Colonic mucosa (tissue), 4 donors: ENCODE measurements around the gene INAVA. TPM values are rescaled to one million over a fixed set of nuclear protein-coding genes. Genes with fewer than 3 reads are reported as not detected.

Source experiments
- DNase-seq: peaks from one replicate; pipeline ENCODE4 v3.0.0-alpha.2; 2020
- H3K27ac ChIP-seq: fragments of 200-600 bp; one replicate; pipeline ENCODE4 v1.8.0; 2021
- H3K27me3 ChIP-seq: fragments of 200-600 bp; one replicate; pipeline ENCODE4 v1.8.0; 2021
- H3K36me3 ChIP-seq: fragments of 200-600 bp; one replicate; pipeline ENCODE4 v1.8.0; 2021
- H3K4me1 ChIP-seq: fragments of 200-600 bp; one replicate; pipeline ENCODE4 v1.8.0; 2021; ENCODE audit warnings: mild to moderate bottlenecking
- H3K4me3 ChIP-seq: fragments of 200-600 bp; one replicate; pipeline ENCODE4 v1.8.0; 2021
- H3K9ac ChIP-seq, 2 donors: one replicate each; pipeline ENCODE4 v1.7.0; 2013; ENCODE audit warnings: control low read depth in 2 of 2, low read depth in 2 of 2, low read length in 2 of 2
- H3K9me3 ChIP-seq: fragments of 200-600 bp; one replicate; pipeline ENCODE4 v1.8.0; 2021
- intact Hi-C: fragments of 100-400 bp; cut with DNase I; formaldehyde crosslinking; loops from one replicate; pipeline ENCODE4 v1.14.1; 2022
- total RNA-seq, 2 donors: library from RNA; stranded (reverse); fragmentation: NEBNext Ultra II Directional in 1 of 2; extraction: Animal tissue kit (Norgen Biotek cat#: 25700) in 1 of 2; gene quantifications; one replicate each; pipeline ENCODE4 v1.2.1, GENCODE V29; 2021
- TF ChIP-seq, protein P1 (sequence below): fragments of 200-600 bp; IDR thresholded peaks from one replicate; pipeline ENCODE4 v1.8.0; 2022; ENCODE audit warnings: antibody characterized with exemption, mild to moderate bottlenecking
- donor health status: healthy.
- donor health status: DM: no; HTN: no; CAD: no.
- donor health status: DM: no; HTN: no; CAD: no.

The INAVA gene
- total RNA-seq, 2 donors from 2014 or later: 127 to 167 TPM

DNA sequence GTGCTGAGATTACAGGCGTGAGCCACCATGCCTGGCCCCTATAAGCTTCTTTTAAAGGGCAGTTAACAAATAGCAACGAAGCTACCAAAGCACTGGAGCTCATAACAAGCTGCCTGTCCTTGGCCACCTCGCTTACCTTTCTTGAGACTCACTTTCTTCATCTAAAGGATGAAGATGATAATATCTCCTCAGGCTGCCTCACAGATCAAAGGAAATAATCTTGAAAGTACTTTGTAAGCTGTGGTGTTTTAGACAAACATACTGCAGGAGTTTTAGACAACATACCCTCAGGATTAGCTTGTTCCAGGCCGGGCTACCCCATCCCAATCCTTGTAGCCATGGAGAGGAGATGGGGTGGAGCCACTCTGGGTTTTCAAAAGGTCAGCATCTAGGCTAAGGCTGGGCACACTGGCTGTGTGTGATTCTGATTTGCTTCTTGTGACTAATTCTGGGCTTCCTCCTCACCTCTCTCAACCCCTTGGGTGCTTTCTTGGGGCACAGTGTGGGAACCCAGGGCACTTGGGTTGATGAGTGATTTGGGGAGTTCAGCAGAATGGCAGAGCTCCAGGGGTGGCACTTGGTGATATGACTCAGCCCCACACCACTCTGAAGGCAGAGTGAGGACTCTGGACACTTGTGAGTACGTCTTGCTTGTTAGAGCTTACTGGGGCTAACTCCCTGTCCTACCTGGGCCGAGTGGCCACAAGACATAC, 16.7 kb upstream of the INAVA start:
- Histone ChIP-seq H3K9ac (no peak overlapping the region), H3K27ac (no peak overlapping the region), H3K36me3 (no peaks in the 10 kb centered on the region), H3K9me3 (no peaks in the 10 kb centered on the region), H3K27me3 (peaks cover 20% of the 10 kb centered on the region), H3K4me1 (peaks cover 6% of the 10 kb centered on the region), H3K4me3 (no peak overlapping the region)
- intact Hi-C loops: no loop called here
- TF ChIP-seq, protein P1, sequence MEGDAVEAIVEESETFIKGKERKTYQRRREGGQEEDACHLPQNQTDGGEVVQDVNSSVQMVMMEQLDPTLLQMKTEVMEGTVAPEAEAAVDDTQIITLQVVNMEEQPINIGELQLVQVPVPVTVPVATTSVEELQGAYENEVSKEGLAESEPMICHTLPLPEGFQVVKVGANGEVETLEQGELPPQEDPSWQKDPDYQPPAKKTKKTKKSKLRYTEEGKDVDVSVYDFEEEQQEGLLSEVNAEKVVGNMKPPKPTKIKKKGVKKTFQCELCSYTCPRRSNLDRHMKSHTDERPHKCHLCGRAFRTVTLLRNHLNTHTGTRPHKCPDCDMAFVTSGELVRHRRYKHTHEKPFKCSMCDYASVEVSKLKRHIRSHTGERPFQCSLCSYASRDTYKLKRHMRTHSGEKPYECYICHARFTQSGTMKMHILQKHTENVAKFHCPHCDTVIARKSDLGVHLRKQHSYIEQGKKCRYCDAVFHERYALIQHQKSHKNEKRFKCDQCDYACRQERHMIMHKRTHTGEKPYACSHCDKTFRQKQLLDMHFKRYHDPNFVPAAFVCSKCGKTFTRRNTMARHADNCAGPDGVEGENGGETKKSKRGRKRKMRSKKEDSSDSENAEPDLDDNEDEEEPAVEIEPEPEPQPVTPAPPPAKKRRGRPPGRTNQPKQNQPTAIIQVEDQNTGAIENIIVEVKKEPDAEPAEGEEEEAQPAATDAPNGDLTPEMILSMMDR: no peak
- no peak for DNase-seq

DNA sequence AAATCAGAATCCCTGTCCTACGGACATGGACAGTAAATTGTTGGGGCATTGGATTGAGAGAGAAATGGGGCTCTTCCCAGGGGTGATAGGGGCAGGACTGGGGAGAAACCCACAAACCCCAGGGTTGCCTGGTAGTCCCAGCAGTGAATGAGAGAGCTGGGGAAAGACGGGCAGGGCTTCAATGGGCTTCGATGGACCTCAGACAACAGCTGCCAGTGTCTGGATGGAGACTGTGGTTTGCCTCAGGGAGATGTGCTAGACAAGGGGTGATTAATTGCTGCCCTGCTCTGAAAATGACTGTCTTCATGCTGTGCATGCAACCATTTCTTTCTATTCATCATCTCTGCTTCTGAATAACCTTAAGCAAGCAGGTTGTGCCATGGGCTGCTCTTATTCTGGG, 14.5 kb upstream of the INAVA start:
- H3K4me3 ChIP-seq: no peak overlapping the region
- TF ChIP-seq, protein P1: no peak
- H3K9me3 ChIP-seq: no peaks in the 10 kb centered on the region
- H3K36me3 ChIP-seq: no peaks in the 10 kb centered on the region
- DNase-seq: no peak
- intact Hi-C loops: loop anchor here (10.0 kb wide), 1 partner anchor 165 kb away; no protein-coding TSS in a partner anchor
- no peaks in the 10 kb centered on the region for H3K4me1 ChIP-seq
- no peak overlapping the region for H3K27ac ChIP-seq
- H3K27me3 ChIP-seq: peaks cover 1% of the 10 kb centered on the region
- H3K9ac ChIP-seq: no peak overlapping the region

DNA sequence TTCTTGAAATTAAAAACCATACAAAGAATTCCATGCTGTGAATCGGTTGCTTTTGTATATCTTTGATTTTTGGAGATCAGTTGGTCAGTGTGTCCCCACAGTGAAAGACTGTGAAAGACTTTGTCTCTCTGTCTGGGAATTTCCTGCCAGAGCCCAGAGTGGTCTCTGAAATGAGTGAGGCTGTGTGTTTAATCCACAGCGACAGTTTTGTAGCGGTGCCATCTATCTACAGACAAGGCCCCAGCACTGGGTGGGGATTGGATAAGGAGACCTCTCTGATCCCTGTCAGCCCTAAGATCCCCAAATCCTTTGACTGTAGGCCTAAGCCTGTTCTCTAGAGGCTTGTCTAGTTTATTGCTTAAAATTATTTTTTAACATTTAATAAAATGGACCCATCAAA, 11.6 kb upstream of the INAVA start:
- H3K4me3 ChIP-seq: no peak overlapping the region
- H3K4me1 ChIP-seq: no peaks in the 10 kb centered on the region
- DNase-seq: no peak
- no peak overlapping the region for H3K27ac ChIP-seq
- H3K9ac ChIP-seq: no peak overlapping the region
- TF ChIP-seq, protein P1: no peak
- H3K9me3 ChIP-seq: no peaks in the 10 kb centered on the region
- intact Hi-C loops: loop anchor here (10.0 kb wide), 1 partner anchor 162 kb away; no protein-coding TSS in a partner anchor
- no peaks in the 10 kb centered on the region for H3K27me3 ChIP-seq
- H3K36me3 ChIP-seq: no peaks in the 10 kb centered on the region

- Histone ChIP-seq H3K27me3 (no peaks in the 10 kb centered on the region), H3K36me3 (no peaks in the 10 kb centered on the region), H3K4me3 (no peak overlapping the region), H3K4me1 (no peaks in the 10 kb centered on the region), H3K27ac (no peak overlapping the region), H3K9me3 (no peaks in the 10 kb centered on the region), H3K9ac (no peak overlapping the region)
- intact Hi-C loops: loop anchor here (10.0 kb wide), 1 partner anchor 159 kb away; no protein-coding TSS in a partner anchor
- DNase-seq: no peak
- TF ChIP-seq, protein P1: no peak
These were observed 8.9 kb upstream of the INAVA start for GRCh38 chr1:200885623-200886402.

- intact Hi-C loops: loop anchor here (10.0 kb wide), 1 partner anchor 158 kb away; no protein-coding TSS in a partner anchor
- H3K27ac ChIP-seq: no peak overlapping the region
- H3K4me3 ChIP-seq: no peak overlapping the region
- no peak for DNase-seq
- no peak overlapping the region for H3K9ac ChIP-seq
- H3K36me3 ChIP-seq: no peaks in the 10 kb centered on the region
- no peaks in the 10 kb centered on the region for H3K27me3 ChIP-seq
- TF ChIP-seq, protein P1: no peak
- H3K4me1 ChIP-seq: no peaks in the 10 kb centered on the region
- H3K9me3 ChIP-seq: no peaks in the 10 kb centered on the region
These were observed 8.1 kb upstream of the INAVA start for GRCh38 chr1:200886594-200886993.
